NCI-H1105 treated with DMSO at 0.1 percent for 48 hours (cell line): Measurements from ENCODE around the gene NGEF.

Source experiments
- DNase-seq: peaks from one replicate; lab custom pipeline; 2025; lab: John Stamatoyannopoulos, UW

Gene NGEF

DNA sequence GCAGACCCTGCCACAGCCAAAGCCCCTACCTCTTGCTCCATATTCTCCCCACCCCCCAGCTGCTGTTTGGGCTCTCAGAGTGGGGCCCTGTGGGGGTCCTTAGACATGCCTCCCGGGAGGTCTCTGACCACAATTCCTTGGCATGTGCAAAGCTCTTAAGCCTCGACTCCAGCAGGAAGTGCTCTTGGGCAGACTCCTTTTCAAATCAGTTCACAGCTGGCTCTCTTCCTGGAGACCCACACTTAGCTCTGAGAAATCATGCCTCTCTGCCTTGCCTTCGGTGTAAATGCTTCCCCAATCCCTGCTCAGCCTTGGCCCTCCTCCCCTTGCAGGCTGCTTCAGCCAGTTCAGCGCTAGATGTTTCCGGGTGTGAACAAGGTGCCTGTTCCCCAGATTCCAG, 46.9 kb downstream of the NGEF start:
- DNase-seq: no peak

DNA sequence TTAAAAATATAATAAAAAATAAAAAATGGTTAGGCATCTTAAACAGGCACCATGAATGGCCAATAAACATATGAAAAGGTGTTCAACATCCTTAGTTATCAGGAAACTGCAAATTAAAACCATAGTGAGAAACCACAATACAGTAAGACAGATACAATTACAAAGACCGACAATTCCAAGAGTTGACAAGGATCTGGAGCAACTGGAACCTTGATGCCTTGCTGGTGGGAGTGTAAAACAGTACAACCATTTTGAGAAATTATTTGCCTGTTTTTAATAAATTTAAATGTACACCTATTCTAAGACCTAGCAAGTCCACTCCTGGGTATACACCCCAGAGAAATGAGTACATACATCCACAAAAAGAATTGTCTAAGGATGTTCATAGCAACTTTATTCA, 49.1 kb downstream of the NGEF start:
- DNase-seq: no peak

DNA sequence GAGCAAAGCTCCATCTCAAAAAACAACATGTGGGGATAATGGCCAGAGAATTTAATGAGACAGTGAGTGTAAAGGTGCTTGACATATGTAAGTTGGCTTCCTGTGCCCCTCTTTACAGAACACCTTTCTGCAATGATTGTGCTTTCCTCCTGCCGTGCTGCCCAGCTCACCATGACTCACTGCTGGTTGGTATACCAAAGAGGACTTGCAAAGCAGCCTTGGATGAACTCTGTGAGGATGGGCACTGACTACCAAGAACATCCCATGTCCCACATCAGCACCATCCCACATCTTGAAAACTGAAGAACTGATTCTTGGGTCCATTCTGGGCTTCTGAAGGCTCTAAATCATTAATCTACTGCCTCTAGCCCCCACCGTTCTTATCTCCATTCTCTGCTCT, 52.2 kb downstream of the NGEF start:
- DNase-seq: no peak

DNA sequence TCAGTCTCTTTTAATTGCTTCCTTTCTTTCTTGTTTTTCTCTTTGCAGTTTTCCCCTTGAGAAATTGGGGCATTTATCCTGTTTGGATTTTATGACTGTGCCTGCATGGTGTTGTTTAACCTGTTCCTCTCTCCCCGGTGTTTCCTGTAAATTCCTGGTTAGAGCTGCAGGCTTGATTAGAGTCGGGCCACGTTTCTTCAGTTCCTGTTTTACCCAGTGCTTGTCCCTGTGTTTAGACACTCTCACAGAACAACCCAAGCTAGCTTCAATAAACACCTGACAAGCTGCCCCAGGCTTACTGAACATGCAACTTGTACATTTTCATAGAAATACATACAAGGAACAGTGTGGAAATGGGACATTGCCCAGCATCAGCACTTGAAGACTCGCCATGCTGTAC, 53.9 kb downstream of the NGEF start:
- DNase-seq: no peak

- no peak for DNase-seq
Measured at GRCh38 chr2:232957657-232958090, 55.4 kb downstream of the NGEF start.

GRCh38 chr2:232955856-232956255, 57.2 kb downstream of the NGEF start:
- no peak for DNase-seq

GRCh38 chr2:232954691-232955090, 58.4 kb downstream of the NGEF start:
- no peak for DNase-seq

DNA sequence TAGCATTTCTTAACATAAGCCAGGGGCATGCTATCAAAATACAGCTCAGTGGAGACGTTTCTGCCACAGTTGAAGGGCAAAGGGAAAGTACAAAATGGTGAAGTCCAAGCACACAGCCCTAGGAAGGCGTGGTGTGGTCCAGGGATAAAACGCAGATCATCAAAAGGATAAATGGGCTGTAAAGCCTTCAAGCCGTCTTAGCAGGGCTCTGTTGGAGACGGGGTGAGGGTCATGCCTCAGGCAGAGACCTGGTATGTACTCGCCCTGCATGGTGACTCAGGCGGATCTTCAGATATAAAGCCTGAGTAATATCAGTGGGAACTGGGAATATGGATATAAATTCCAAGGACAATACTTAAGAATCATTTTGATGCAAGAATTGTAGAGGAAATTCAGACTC, 61.2 kb downstream of the NGEF start:
- no peak for DNase-seq

- DNase-seq: no peak
Measured at GRCh38 chr2:232951181-232951580, 61.9 kb downstream of the NGEF start.

GRCh38 chr2:232950751-232951150, 62.3 kb downstream of the NGEF start:
- DNase-seq: no peak

DNA sequence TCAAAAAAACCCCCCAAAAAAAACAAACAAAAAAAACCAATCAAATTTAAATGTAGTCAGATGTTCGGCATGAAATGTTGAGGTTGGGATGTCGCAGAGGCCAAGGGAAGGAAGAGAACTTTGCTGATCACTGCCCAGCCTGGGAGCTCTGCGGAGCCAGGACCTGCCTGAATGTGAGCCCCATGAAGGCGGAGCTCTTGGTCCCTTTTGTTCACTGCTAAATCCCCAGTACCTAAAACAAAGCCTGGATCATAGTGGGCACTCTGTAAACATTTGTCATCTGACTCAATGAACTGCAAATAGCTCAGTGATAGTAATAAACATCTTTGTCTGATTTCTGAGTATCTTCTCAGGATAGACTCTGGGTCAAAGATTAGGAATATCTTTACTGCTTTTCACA, 64.0 kb downstream of the NGEF start:
- no peak for DNase-seq

- DNase-seq: no peak
Measured at GRCh38 chr2:232942831-232943230, 70.2 kb downstream of the NGEF start.

DNA sequence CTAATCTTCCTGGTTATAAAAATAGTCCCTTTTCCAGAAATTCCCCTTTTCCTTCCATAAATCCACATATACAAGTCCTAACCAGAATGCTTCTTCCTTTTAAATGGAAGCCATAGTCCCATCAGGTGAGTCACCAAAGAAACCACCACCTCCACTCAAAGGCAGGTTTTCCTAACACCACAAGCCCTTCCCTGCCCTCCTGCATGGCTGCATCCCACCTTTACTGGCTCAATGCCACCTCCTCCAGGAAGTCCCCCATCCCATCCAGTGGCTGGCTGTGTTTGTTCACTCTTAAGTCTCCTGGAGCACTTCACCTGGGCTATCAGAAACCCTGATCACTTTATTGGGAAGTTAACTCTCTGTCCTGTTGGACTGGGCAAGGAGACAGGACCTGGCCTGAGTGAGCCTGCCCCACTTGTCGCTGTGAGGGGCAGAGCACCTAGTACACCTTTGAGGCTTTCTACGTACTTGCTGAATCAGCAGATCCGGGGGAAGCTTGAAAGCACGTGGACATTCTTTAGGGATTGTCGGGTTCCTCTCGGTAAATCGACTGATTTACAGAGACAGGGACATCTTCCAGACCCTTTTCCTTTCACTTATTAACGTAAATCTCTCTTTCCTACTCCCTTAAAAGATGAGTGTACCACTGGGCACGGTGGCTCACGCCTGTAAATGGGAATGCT, 71.0 kb downstream of the NGEF start:
- no peak for DNase-seq

DNA sequence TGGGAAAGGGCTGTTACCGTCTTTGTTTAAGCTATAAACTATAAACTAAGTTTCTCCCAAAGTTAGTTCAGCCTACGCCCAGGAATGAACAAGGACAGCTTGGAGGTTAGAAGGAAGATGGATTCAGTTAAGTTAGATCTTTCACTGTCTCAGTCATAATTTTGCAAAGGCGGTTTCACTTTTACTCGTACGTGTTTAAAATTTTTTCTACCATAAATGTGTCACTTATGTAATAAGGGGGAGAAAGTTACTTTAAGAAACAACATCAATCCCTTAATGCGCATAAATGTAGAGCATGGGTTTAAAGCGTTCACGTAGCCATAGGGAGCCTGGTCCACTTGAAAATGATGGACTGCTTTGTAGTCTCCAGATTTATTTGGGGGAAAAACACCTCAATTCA, 71.7 kb downstream of the NGEF start:
- DNase-seq: no peak

DNA sequence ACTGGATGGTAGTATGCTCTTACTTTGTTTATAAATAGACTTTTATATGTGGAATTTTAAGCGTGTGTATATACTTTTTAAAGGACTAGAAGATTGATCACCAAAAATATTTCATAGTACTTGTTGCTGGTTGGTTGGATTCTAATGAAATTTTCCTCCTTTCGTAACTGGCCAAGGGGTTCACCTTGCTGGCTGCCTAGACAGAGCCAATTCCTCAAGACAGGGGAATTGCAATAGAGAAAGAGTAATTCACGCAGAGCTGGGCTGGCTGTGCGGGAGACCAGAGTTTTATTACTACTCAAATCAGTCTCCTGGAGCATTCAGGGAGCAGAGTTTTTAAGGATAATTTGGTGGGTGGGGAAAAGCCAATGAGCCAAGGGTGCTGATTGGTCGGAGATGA, 72.3 kb downstream of the NGEF start:
- no peak for DNase-seq

DNA sequence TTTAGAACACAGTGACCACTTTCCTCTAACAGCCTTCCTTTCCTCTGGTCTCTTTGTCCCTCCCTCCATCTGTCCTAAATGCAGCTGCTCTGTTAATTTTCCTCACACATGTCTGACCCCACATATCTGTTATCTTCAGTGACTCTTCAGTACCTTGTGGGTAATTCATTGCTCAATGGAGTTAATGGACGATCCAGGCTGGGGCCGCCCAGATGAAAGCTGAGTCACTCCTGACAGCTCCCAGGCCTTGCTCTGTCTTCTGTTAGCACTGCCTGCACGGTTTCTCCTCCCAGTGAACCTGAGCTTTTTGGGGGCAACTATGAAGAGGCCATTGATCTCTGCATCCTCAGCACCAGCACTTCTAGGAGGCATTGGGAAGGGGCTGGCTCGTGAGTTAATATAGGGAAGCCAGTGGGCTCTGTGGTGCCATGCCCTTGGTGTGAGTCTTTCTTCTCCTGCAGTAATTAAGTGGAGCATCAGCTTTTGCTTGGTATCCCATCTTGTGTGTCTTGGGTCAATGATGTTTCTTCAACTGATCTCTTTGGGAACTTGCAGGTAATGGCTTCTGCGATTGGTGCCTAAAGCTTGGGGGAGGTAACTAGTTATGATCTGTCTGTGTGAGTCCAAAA, 75.7 kb downstream of the NGEF start:
- DNase-seq: no peak

DNA sequence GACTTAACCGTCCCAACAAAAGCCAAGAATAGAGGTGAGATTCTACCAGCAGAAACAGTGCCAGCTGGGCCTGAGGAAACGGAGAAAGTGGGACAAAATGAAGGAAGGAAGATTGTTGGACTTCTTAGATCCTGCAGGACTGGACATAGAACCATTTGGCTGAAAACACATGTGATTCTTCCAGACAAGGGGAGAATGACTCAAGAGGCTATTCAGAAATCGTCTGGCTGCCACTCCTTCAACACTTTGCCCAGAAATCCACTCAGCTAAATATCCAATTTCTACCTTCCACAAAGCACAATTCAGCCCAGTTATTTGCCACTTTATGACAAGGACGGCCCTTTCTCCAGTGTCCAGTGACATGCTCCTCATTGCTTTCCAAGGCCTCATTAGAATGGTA, 81.4 kb downstream of the NGEF start:
- no peak for DNase-seq

DNA sequence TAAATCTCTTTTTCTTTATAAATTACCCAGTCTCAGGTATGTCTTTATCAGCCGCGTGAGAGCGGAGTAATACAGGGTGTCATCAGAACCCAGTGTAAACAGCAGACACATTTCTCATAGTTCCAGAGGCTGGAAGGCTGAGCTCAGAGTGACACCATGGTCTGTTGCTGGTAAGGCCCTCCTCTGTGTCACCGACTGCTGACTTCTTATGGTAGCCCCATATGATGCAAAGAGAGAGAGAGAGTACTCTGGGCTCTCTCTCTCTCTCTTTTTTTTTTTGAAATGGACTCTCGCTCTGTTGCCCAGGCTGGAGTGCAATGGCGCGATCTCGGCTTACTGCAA, 83.0 kb downstream of the NGEF start:
- DNase-seq: no peak

- no peak for DNase-seq
Measured at GRCh38 chr2:232929303-232930058, 83.6 kb downstream of the NGEF start.

DNA sequence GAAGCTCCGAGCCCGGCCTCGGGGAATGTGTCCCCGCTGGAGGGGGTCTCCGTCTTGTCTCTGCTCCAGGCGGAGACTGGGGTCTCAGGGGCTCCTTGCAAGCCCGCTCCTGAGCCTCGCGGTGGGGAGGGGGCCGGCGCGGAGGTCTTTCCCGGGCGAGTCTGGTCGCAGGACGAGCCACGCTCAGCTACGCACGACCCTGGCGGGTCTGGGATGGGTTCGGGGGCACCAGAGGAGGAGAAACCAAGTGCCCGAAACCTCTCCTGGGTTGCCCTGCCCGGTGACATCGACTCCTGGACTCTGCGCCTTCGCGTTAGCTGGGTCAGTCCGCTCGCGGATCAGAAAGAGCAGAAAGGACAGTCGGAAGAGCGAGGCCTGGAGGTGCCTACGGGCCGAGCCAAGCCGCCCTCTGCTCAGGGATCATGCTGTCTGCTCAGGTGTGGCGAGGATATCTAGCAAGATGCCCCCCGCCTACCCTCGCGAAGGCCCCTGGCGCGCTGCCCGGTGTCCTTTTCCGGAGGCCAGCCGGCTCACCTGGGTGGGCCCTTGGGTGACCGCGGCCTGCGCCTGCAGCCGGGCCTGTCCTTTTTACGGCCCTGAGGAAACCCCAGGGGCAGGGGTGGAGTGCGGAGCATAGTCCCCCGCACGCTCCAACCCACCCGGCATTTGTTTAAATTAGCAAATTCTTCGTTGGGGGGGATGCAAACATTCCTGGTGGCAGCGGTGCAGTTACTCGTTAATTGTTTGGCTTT, 84.3 kb downstream of the NGEF start:
- DNase-seq: no peak

DNA sequence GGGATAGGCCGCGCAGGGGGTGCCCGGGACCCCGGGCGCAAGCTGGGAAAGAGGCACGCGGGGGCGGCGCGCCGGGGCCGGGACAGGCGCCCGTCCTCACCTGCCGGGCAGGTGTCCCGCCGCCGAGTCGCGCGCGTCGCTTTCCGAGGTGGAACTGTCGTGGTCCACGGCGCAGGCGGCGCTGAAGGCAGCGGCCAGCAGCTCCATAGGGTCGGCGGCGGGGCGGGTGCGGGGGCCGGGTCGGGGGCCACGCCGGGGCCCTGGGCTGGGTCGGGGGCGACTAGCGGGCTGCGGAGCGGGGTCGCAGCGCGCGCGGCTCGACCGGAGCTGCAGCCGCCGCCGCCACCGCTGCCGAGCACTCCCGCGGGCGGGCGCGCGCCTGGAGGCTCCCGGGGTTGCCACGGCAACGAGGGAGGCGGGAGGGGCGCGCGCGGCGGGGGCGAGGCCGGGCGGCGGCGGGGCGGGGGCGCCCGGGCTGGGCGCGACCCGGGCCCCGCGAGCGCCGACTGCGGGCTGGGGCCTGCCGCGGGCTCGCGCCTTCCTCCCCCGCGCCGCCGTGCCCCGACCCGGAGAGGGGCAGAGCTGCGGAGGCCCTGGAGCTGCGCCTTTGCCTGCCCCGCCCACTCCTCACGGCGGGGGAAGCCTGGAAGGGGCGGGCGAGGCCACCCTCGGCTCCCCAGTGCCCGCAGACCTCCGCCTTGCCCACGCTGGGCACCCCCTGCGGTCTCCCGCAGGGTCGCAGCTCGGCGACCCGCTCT, 85.1 kb downstream of the NGEF start:
- DNase-seq: peak; percentile 41
